Measurements from ENCODE around the gene SFTPA1. TPM values are rescaled to one million over a fixed set of nuclear protein-coding genes. Genes with fewer than 3 reads are reported as not detected.
"Not testable (repeated sequence)": the region's sequence is repeated elsewhere in the genome, so short reads cannot be mapped to it uniquely, and the experiment has no call there.

Gene SFTPA1
- total RNA-seq, 1 experiment from 2014 or later: not detected

- H3K4ac ChIP-seq (ENCODE audit: low read depth, low read length): no peak overlapping the region
- no peak overlapping the region for H2BK12ac ChIP-seq (ENCODE audit: insufficient read length, low read depth, low read length)
- no peaks in the 10 kb centered on the region for H3K4me1 ChIP-seq (ENCODE audit: insufficient read depth, low read length)
- DNase-seq: no peak
- H3K27ac ChIP-seq (ENCODE audit: insufficient read length, low read depth, low read length): no peak overlapping the region
- WGBS (ENCODE audit: extremely low coverage, insufficient read length, low lambda C conversion rate): no CpG with 5 or more reads among the region's 4 CpGs
- H3K9ac ChIP-seq (ENCODE audit: extremely low read depth, insufficient read length, low read length): no peak overlapping the region
- no peak overlapping the region for H4K8ac ChIP-seq (replicated peaks; ENCODE audit: insufficient read length, low read depth, low read length)
- H3K9me3 ChIP-seq (ENCODE audit: control insufficient read depth, low read depth, low read length): no peaks in the 10 kb centered on the region
- Mint-ChIP-seq H3K4me1 (peaks cover 8 to 9% of the 10 kb centered on the region in 2 experiments), H3K36me3 (ENCODE audit: insufficient read depth in 1 of 3, low read depth in 3 of 3) (no peaks in the 10 kb centered on the region), H3K27me3 (ENCODE audit: low read depth) (peaks cover 33% of the 10 kb centered on the region), H3K4me3 (no peak overlapping the region), H3K27ac (no peak overlapping the region), H3K9me3 (peaks cover 0 to under 1% of the 10 kb centered on the region in 2 experiments; a peak in 3 of 5 replicates)
- no peak overlapping the region for H2BK15ac ChIP-seq (ENCODE audit: low read depth, low read length)
- H4K5ac ChIP-seq (ENCODE audit: insufficient read length, low read depth, low read length): no peak overlapping the region
- no peak overlapping the region for H3K18ac ChIP-seq (ENCODE audit: insufficient read length, low read depth, low read length)
- no peak for TF ChIP-seq CTCF (conservative IDR thresholded peaks at IDR 0.05)
- H3K79me1 ChIP-seq (ENCODE audit: insufficient read depth, low read depth, low read length, poor library complexity, severe bottlenecking): no peaks in the 10 kb centered on the region
- H3K27me3 ChIP-seq (ENCODE audit: insufficient read depth, low read length): no peaks in the 10 kb centered on the region
- H3K4me2 ChIP-seq (ENCODE audit: insufficient read depth, insufficient read length, low read length): no peak overlapping the region
- no peak overlapping the region for H2BK120ac ChIP-seq (ENCODE audit: low read depth, low read length, poor library complexity, severe bottlenecking)
- no peak overlapping the region for H2AK5ac ChIP-seq (ENCODE audit: insufficient read length, low read length)
- no peaks in the 10 kb centered on the region for H3K79me2 ChIP-seq (ENCODE audit: insufficient read depth, low read length)
- H4K20me1 ChIP-seq (ENCODE audit: control insufficient read depth, insufficient read depth, insufficient read length): no peaks in the 10 kb centered on the region
- H4K91ac ChIP-seq (ENCODE audit: insufficient read length, low read depth, low read length): no peak overlapping the region
- no peak overlapping the region for H3K23ac ChIP-seq (ENCODE audit: insufficient read length, low read depth, low read length)
- H3K14ac ChIP-seq (ENCODE audit: insufficient read depth, low read length): no peak overlapping the region
- H3K23me2 ChIP-seq (ENCODE audit: insufficient read length, low read depth, low read length, poor library complexity, severe bottlenecking): no peaks in the 10 kb centered on the region
- H3T11ph ChIP-seq (ENCODE audit: low read length): no peak overlapping the region
- no peak overlapping the region for H3K56ac ChIP-seq (ENCODE audit: insufficient read length, low read depth, low read length)
- no peak overlapping the region for H2BK5ac ChIP-seq (ENCODE audit: insufficient read length, low read length)
- no peak overlapping the region for H2AFZ ChIP-seq (ENCODE audit: low read length)
- H2BK20ac ChIP-seq (ENCODE audit: low read depth, low read length, poor library complexity, severe bottlenecking): no peak overlapping the region
Observed at GRCh38 chr10:79563426-79563825, 47.3 kb upstream of the SFTPA1 start.

- not testable (repeated sequence) for H2AFZ ChIP-seq (ENCODE audit: low read length); H3K4me3 Mint-ChIP-seq; H3K18ac ChIP-seq (ENCODE audit: insufficient read length, low read depth, low read length); H3K4me2 ChIP-seq (ENCODE audit: insufficient read depth, insufficient read length, low read length); H2BK20ac ChIP-seq (ENCODE audit: low read depth, low read length, poor library complexity, severe bottlenecking); H3K56ac ChIP-seq (ENCODE audit: insufficient read length, low read depth, low read length); H2BK12ac ChIP-seq (ENCODE audit: insufficient read length, low read depth, low read length); H3K4me1 Mint-ChIP-seq; H2BK120ac ChIP-seq (ENCODE audit: low read depth, low read length, poor library complexity, severe bottlenecking); H2BK15ac ChIP-seq (ENCODE audit: low read depth, low read length); H3K4me1 ChIP-seq (ENCODE audit: insufficient read depth, low read length); H3K9ac ChIP-seq (ENCODE audit: extremely low read depth, insufficient read length, low read length); H3K79me1 ChIP-seq (ENCODE audit: insufficient read depth, low read depth, low read length, poor library complexity, severe bottlenecking); H3K27me3 ChIP-seq (ENCODE audit: insufficient read depth, low read length); H3K79me2 ChIP-seq (ENCODE audit: insufficient read depth, low read length); H3K27ac ChIP-seq (ENCODE audit: insufficient read length, low read depth, low read length); H4K20me1 ChIP-seq (ENCODE audit: control insufficient read depth, insufficient read depth, insufficient read length); H4K8ac ChIP-seq (replicated peaks; ENCODE audit: insufficient read length, low read depth, low read length); H3K14ac ChIP-seq (ENCODE audit: insufficient read depth, low read length); H3T11ph ChIP-seq (ENCODE audit: low read length); H3K23me2 ChIP-seq (ENCODE audit: insufficient read length, low read depth, low read length, poor library complexity, severe bottlenecking); H3K23ac ChIP-seq (ENCODE audit: insufficient read length, low read depth, low read length); H3K27ac Mint-ChIP-seq; H4K5ac ChIP-seq (ENCODE audit: insufficient read length, low read depth, low read length); H2BK5ac ChIP-seq (ENCODE audit: insufficient read length, low read length); H2AK5ac ChIP-seq (ENCODE audit: insufficient read length, low read length); H4K91ac ChIP-seq (ENCODE audit: insufficient read length, low read depth, low read length); H3K4ac ChIP-seq (ENCODE audit: low read depth, low read length); DNase-seq
- Mint-ChIP-seq H3K9me3 (peaks cover 35 to 42% of the 10 kb centered on the region in 2 experiments), H3K27me3 (ENCODE audit: low read depth) (peaks cover 49% of the 10 kb centered on the region), H3K36me3 (ENCODE audit: insufficient read depth in 1 of 3, low read depth in 3 of 3) (peaks cover 2 to 11% (median 5%) of the 10 kb centered on the region in 3 experiments; a peak in 3 of 7 replicates)
- no CpG with 5 or more reads among the region's 6 CpGs for WGBS (ENCODE audit: extremely low coverage, insufficient read length, low lambda C conversion rate)
- H3K9me3 ChIP-seq (ENCODE audit: control insufficient read depth, low read depth, low read length): peaks cover 12% of the 10 kb centered on the region
Observed at GRCh38 chr10:79570624-79571023, 40.1 kb upstream of the SFTPA1 start.
